OCI-LY1 (cell line): ENCODE data around the gene AGTPBP1.

ENCODE experiments used
- EZH2 ChIP-seq: fragments of 200-600 bp; sonication (generic), shearing (Covaris generic); IDR thresholded peaks from 2 replicates; pipeline ENCODE4 v1.8.0; 2017; ENCODE audit warnings: borderline replicate concordance, mixed run types, mild to moderate bottlenecking, antibody characterized with exemption, low read length, moderate library complexity, mixed read lengths
- TF ChIP-seq, protein P1 (sequence below): fragments of 200-600 bp; sonication (generic), shearing (Covaris generic); IDR thresholded peaks from 2 replicates; pipeline ENCODE4 v1.5.1; 2017; ENCODE audit warnings: mild to moderate bottlenecking, antibody characterized with exemption, low read length, moderate library complexity, mixed read lengths

- TF ChIP-seq, protein P1, sequence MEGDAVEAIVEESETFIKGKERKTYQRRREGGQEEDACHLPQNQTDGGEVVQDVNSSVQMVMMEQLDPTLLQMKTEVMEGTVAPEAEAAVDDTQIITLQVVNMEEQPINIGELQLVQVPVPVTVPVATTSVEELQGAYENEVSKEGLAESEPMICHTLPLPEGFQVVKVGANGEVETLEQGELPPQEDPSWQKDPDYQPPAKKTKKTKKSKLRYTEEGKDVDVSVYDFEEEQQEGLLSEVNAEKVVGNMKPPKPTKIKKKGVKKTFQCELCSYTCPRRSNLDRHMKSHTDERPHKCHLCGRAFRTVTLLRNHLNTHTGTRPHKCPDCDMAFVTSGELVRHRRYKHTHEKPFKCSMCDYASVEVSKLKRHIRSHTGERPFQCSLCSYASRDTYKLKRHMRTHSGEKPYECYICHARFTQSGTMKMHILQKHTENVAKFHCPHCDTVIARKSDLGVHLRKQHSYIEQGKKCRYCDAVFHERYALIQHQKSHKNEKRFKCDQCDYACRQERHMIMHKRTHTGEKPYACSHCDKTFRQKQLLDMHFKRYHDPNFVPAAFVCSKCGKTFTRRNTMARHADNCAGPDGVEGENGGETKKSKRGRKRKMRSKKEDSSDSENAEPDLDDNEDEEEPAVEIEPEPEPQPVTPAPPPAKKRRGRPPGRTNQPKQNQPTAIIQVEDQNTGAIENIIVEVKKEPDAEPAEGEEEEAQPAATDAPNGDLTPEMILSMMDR: no peak
- TF ChIP-seq EZH2: no peak
These were observed 187.4 kb downstream of the AGTPBP1 start for GRCh38 chr9:85554349-85554748.
